Stimulated activated CD8-positive, alpha-beta memory T cell treated with anti-CD3 and anti-CD28 coated beads, Interleukin-4, amount 100 ng/mL, for 48 hours (primary cell): Measurements from ENCODE around the gene DNAJC7.
A peak's percentile ranks its signal among the peaks of the same experiment; 100 is the strongest.
"Not testable (repeated sequence)": the region's sequence is repeated elsewhere in the genome, so short reads cannot be mapped to it uniquely, and the experiment has no call there.

ENCODE experiments used
- DNase-seq: peaks from one replicate; pipeline ENCODE4 v3.0.0-alpha.2; 2020

Gene DNAJC7

DNA sequence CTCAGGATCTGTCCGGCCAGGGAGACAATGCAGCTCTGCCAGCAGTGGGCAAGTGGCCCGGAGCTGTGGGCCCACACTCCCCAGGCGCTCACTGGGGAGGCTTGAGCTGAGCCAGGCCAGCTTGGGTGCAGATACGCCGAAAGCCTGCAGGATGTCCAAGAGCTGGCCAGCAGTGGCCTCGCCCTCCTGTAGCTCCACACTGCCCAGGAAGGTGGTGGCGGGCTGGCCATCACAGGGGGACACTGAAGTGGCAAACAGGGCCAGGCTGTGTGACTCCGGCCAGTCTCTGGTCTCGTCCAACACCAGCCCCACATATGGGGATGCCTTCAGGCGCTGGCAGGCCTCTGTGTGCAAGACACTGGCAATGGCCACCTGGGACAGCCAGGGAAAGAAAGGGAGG is 23.6 kb upstream of the DNAJC7 start:
- DNase-seq: no peak

GRCh38 chr17:42039794-42040763 is 22.8 kb upstream of the DNAJC7 start:
- no peak for DNase-seq

DNA sequence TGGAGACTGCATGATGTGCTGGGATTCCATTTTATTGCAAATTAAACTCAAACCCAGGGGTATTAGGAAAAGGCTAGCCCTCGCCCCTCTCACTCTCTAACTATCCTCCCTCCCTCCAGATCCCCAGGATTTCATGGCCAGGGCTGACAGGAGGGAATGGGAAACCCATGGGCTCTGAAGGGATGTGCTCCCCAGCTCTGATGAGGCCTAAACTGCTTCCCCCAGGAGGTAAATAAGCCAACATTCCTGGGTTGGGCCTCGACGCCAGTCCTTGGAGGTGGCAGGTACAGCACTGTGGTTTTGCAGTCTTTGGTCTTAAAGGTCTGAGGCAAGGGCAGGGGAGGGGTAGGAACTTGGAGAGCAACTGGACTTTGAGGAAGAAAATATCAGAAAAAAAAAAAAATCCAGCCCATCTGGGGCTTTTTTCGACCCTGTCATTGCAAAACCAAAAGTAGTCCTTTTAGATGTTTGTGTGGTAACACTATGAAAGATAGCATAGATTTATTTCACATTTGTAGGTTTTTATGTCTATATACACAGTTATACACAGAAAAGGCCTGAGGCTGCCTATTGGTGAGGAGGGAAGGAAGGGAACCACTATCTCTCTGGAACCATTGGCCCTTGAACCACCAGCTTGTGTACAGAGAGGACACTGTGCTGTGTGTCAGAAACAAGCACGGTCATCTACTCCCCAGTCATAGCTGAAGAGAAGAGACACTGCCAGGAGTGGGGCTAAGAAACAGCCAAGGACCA is 21.2 kb upstream of the DNAJC7 start:
- DNase-seq: no peak

GRCh38 chr17:42034059-42034458 is 16.8 kb upstream of the DNAJC7 start:
- DNase-seq: no peak

GRCh38 chr17:42031584-42031983 is 14.3 kb upstream of the DNAJC7 start:
- DNase-seq: no peak

- DNase-seq: no peak
These were observed 11.5 kb upstream of the DNAJC7 start for GRCh38 chr17:42028791-42029127.

DNA sequence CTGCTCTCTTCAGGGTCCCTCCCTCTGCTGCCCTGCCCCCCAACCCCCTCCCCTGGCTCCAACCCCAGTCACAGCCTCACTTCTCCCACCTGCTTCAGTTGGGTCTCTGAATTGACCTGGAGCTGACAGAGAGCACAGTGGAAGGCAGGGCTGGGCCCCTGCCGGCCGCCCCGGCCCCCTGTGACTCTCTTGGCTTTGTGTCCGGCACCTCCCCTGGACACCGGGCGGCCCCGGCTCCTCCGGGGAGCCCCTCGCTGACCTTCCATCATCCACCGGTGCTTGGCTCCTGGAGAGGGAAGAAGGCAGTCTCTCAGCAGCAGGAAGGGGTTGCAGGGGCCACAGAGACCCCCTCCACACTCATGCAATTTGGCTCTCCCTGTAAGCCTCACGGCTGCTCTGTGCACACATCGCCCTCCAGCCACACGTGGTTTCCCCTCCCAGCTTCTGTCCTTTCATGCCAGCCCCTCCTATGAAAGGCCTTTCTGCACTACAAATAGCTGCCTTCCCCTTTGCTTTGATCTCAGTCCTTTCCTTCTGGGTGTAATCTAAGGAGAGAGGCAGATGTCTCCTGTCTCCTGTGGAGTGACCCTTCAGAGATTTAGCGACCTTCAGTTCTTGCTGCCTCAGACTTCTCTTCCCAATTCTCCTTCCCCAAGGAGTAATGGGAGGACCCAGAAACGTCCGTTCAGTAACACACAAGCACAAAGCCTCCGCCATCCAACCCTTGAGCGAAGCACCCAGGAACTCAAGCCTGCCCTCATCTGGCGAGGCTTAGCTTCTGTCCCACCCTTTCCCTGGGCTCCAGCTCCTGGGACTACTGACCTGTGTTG is 10.9 kb upstream of the DNAJC7 start:
- DNase-seq: no peak

DNA sequence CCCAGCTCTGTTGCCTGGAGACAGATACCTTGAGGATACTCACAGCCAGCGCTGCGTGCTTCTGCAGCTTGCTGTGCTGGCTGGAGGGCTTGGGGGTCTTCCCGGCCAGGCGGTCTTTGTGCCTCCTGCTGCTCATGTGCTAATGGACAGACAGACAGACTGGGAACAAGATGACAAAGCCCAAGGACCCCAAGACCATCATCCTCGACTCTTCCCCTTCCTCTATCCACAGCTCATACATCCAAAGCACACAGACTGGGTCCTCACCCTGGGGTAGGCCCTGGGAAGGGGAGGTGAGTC is 10.3 kb upstream of the DNAJC7 start:
- no peak for DNase-seq

GRCh38 chr17:42026857-42027589 is 9.8 kb upstream of the DNAJC7 start:
- DNase-seq: no peak

GRCh38 chr17:42025936-42026335 is 8.7 kb upstream of the DNAJC7 start:
- no peak for DNase-seq

DNA sequence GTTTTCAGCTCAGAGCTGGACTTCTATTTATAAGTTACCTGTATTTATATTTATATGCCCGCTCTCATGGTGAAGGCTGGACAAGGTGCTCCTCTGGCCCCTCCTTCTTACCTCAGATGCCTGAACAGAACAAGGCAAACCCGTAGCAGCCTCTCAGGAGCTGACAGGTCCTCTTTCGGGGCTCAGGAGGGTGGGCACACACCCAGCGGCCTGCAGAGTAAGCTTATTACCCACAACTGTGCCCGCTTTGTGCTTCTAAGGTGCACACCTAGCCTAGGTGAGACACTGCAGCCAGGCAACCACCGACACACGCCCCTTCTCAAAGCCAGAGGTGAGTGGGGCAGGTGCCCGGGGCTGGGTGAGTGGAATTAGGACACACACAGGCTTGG is 7.9 kb upstream of the DNAJC7 start:
- no peak for DNase-seq

GRCh38 chr17:42023524-42024349 is 6.5 kb upstream of the DNAJC7 start:
- DNase-seq: no peak

GRCh38 chr17:42020845-42021244 is 3.6 kb upstream of the DNAJC7 start:
- not testable (repeated sequence) for DNase-seq

- peak; percentile 96 for DNase-seq
These were observed 2.5 kb upstream of the DNAJC7 start, which contains the start of gene NKIRAS2 for GRCh38 chr17:42019509-42020404. Gene NKIRAS2, plus strand, starts transcription at chr17:42020090. Its CDS starts 1,488 bp downstream, at chr17:42021578.

DNA sequence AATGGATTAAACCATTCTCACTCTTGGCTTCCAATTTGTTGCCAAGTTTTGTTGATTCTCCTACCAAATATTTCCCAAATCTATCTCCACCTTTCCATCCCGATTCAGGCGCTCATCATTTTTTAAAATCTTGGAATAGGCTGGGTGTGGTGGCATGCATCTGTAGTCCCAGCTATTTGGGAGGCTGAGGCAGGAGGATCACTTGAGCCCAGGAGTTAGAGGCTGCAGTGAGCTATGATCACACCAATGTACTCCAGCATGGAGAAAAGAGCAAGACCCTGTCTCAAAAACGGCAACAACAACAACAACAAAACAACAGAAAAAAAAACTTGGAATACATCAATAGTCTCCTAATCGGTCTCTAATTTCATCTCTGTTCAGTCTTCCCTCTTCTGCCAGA is 1.7 kb upstream of the DNAJC7 start:
- no peak for DNase-seq

DNA sequence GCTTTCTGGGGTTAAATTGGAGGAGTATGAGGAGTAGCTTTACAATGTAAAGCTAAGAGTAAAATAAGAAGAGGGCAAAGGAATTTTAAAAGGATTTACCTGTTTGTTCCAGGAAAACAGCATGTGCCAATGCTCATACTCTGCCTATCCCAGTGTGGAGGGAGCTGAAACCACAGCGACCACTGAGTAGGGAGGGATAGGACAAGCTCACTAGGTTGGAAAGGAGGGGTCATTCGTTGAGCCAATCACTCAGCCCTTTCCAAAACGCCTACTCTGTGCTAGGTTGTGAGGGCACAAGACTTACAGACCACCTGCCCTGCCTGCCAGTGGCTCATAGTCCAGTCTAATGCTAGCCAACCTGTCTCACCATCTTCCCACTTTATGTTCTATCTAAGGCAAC is 1.1 kb upstream of the DNAJC7 start:
- DNase-seq: no peak

DNA sequence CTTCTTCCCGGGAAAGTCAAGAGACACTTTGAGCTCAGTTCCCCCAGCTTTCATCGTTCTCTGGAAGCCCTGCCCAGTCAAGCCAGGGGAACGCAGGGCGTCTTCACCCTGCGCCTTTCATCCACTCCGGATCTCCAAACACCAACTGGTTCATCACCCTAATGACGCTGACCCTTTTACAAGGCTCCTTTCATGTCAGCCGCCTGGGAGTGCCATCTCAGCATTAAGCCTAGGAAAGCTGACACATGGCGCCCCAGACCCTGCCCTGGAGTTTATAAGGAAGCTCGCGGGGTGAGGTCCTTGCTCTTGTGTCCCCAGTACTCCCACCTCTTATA is 594 bp upstream of the DNAJC7 start:
- no peak for DNase-seq

- DNase-seq: peak; percentile 40
These were observed 818 bp downstream of the DNAJC7 start for GRCh38 chr17:42016411-42016831.

- not testable (repeated sequence) for DNase-seq
These were observed 3.5 kb downstream of the DNAJC7 start for GRCh38 chr17:42013740-42014139.

GRCh38 chr17:42012363-42012762 is 4.9 kb downstream of the DNAJC7 start:
- DNase-seq: not testable (repeated sequence)
